HepG2 (cell line): Measurements from ENCODE around the gene RNASE8. TPM values are rescaled to one million over a fixed set of nuclear protein-coding genes. Genes with fewer than 3 reads are reported as not detected.

Experiments used
- BHLHE40 ChIP-seq: IDR thresholded peaks from 2 replicates; pipeline ENCODE4 v1.6.1; 2011; ENCODE audit warnings: low read length, improper control_type of control experiment
- CREM ChIP-seq, 2 experiments: sonication (generic) in 1 of 2; formaldehyde crosslinking in 1 of 2; IDR thresholded peaks; 2 replicates each; pipeline versions ENCODE4 v1.4.0 to v1.6.1; 2016 to 2020; ENCODE audit warnings: antibody characterized with exemption in 1 of 2, mild to moderate bottlenecking in 1 of 2, missing genetic modification reagents in 1 of 2
- EEA1 ChIP-seq: sonication (generic); formaldehyde crosslinking; IDR thresholded peaks from 2 replicates; pipeline ENCODE4 v1.5.1; 2020; ENCODE audit warnings: mild to moderate bottlenecking, missing genetic modification reagents, borderline replicate concordance
- FOSL2 ChIP-seq: sonication (generic); formaldehyde crosslinking; IDR thresholded peaks from 2 replicates; pipeline ENCODE4 v1.4.0; 2020; ENCODE audit warnings: missing genetic modification reagents
- HNF4G ChIP-seq, 2 experiments: sonication (generic) in 1 of 2; formaldehyde crosslinking in 1 of 2; IDR thresholded peaks; 2 replicates each; pipeline versions ENCODE4 v1.4.0 to v1.6.1; 2011 to 2020; ENCODE audit warnings: borderline replicate concordance in 2 of 2, low read depth in 2 of 2, mild to moderate bottlenecking in 2 of 2, low read length in 1 of 2, missing genetic modification reagents in 1 of 2, moderate library complexity in 1 of 2
- KLF12 ChIP-seq: sonication (generic); formaldehyde crosslinking; IDR thresholded peaks from 2 replicates; pipeline ENCODE4 v1.4.0; 2020; ENCODE audit warnings: missing genetic modification reagents, borderline replicate concordance
- MAFF ChIP-seq: IDR thresholded peaks from 2 replicates; pipeline ENCODE4 v1.6.1; 2011; ENCODE audit warnings: low read depth, low read length, improper control_type of control experiment
- NFYC ChIP-seq: IDR thresholded peaks from 2 replicates; pipeline ENCODE4 v1.6.1; 2016; ENCODE audit warnings: missing genetic modification reagents, missing compliant biosample characterization
- NKX3-1 ChIP-seq: sonication (generic); formaldehyde crosslinking; IDR thresholded peaks from 2 replicates; pipeline ENCODE4 v1.5.0; 2020; ENCODE audit warnings: missing genetic modification reagents
- POLR2G ChIP-seq: fragments of 200-400 bp; formaldehyde crosslinking; IDR thresholded peaks from 2 replicates; pipeline ENCODE4 v1.6.1; 2018; ENCODE audit warnings: mild to moderate bottlenecking, low read depth, low read length, moderate library complexity
- RBAK ChIP-seq: sonication (generic); formaldehyde crosslinking; IDR thresholded peaks from 2 replicates; pipeline ENCODE4 v1.5.1; 2020; ENCODE audit warnings: mild to moderate bottlenecking, missing genetic modification reagents
- SP4 ChIP-seq: sonication (generic); formaldehyde crosslinking; IDR thresholded peaks from 2 replicates; pipeline ENCODE4 v1.8.1; 2023; ENCODE audit warnings: mild to moderate bottlenecking, missing genetic modification reagents
- SP5 ChIP-seq: IDR thresholded peaks from 2 replicates; pipeline ENCODE4 v1.6.1; 2016; ENCODE audit warnings: low read depth, borderline replicate concordance
- ZNF121 ChIP-seq: sonication (generic); formaldehyde crosslinking; IDR thresholded peaks from 2 replicates; pipeline ENCODE4 v1.5.0; 2020; ENCODE audit warnings: mild to moderate bottlenecking, missing genetic modification reagents
- ZNF496 ChIP-seq: sonication (generic); formaldehyde crosslinking; IDR thresholded peaks from 2 replicates; pipeline ENCODE4 v1.8.1; 2023; ENCODE audit warnings: mild to moderate bottlenecking, moderate library complexity, missing genetic modification reagents; ENCODE audit not compliant: insufficient replicate concordance
- ZNF543 ChIP-seq: sonication (generic); formaldehyde crosslinking; IDR thresholded peaks from 2 replicates; pipeline ENCODE4 v1.4.0; 2020; ENCODE audit warnings: mild to moderate bottlenecking, missing genetic modification reagents
- ZNF619 ChIP-seq: sonication (generic); formaldehyde crosslinking; IDR thresholded peaks from 2 replicates; pipeline ENCODE4 v1.4.0; 2020; ENCODE audit warnings: mild to moderate bottlenecking, missing genetic modification reagents
- ZNF891 ChIP-seq: sonication (generic); formaldehyde crosslinking; IDR thresholded peaks from 2 replicates; pipeline ENCODE4 v1.5.0; 2020; ENCODE audit warnings: mild to moderate bottlenecking, missing genetic modification reagents
- polyA plus RNA-seq, 8 experiments: library from polyadenylated mRNA; depleted of rRNA in 3 of 8; stranded (reverse) in 7 of 8; unstranded in 1 of 8; fragments of >200 nt; fragmentation: Illumina TruSeq in 4 of 8; extraction: Trizol in 4 of 8; gene quantifications; 2 replicates each; pipeline versions ENCODE4 v1.2.1 to v1.2.3, GENCODE V29; 2011 to 2016; ENCODE audit warnings: low read depth in 4 of 8, missing spikeins in 1 of 8, mixed read lengths in 1 of 8; ENCODE audit not compliant: insufficient read depth in 1 of 8
- total RNA-seq, 5 experiments: library from RNA; depleted of rRNA; stranded (reverse); fragments of >200 nt; fragmentation: Illumina TruSeq; extraction: Trizol; gene quantifications; 2 replicates each; pipeline ENCODE4 v1.2.3, GENCODE V29; 2016; ENCODE audit warnings: low read depth in 1 of 5
- TF ChIP-seq, protein P1 (sequence below): sonication (generic); formaldehyde crosslinking; IDR thresholded peaks from 2 replicates; pipeline ENCODE4 v1.5.0; 2020; ENCODE audit warnings: mild to moderate bottlenecking, missing genetic modification reagents
- TF ChIP-seq, protein P2 (sequence below): sonication (generic); formaldehyde crosslinking; IDR thresholded peaks from 2 replicates; pipeline ENCODE4 v1.4.0; 2020; ENCODE audit warnings: mild to moderate bottlenecking, low read depth, missing genetic modification reagents
- TF ChIP-seq, protein P3 (sequence below): sonication (generic); formaldehyde crosslinking; conservative IDR thresholded peaks from 2 replicates; pipeline ENCODE4 v1.8.0; 2022; ENCODE audit warnings: mild to moderate bottlenecking, moderate library complexity, missing genetic modification reagents
- TF ChIP-seq, protein P4 (sequence below): sonication (generic); formaldehyde crosslinking; IDR thresholded peaks from 2 replicates; pipeline ENCODE4 v1.8.0; 2023; ENCODE audit warnings: mild to moderate bottlenecking, missing genetic modification reagents
- TF ChIP-seq, protein P5 (sequence below): sonication (generic); formaldehyde crosslinking; IDR thresholded peaks from 2 replicates; pipeline ENCODE4 v1.8.0; 2022; ENCODE audit warnings: mild to moderate bottlenecking, missing genetic modification reagents

RNASE8 gene
- total and polyA plus RNA-seq, 2 of the 13 experiments (the other 11 are each of a cell fraction or from before 2014, with no cell fraction given) = not detected

DNA sequence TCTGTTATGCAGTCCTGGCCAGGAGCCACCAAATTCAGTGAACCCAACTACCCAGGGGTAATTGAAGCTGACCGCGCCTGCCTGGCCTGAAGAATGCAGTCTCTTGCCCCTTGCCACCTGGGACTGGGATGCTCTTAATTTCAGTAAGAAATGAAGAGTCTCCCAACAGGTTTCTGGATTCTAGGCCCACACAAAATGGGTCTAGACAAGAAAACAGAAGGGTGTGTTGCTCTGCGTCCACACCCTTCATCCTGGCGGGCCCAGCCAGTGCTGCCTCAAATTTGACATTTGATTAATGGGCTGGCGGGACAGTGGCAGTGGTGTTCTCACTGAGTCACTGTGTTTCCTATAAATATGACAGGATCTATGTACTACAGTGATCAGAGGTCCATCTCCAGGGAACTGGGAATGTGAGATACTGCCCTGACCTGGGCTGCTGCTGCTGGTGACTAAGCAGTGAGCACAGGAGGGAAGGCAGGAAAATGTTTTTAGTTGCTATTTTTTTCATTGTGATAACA, 49.7 kb downstream of the RNASE8 start (continued):
- TF ChIP-seq NKX3-1 (CRISPR knock-in tag) (peak; percentile 41; the same call in 1 of the 2 replicates), KLF12 (CRISPR knock-in tag) (0 out of 2 replicates have a peak, but pooled peaks have one; percentile 21), SP5 (CRISPR knock-in tag) (no peak), HNF4G (IDR thresholded peaks at IDR 0.05; ENCODE audit: borderline replicate concordance, low read depth, low read length) (no peak), HNF4G (CRISPR knock-in tag; IDR thresholded peaks at IDR 0.05; ENCODE audit: borderline replicate concordance, low read depth) (no peak), BHLHE40 (no peak), ZNF619 (CRISPR knock-in tag) (no peak), FOSL2 (CRISPR knock-in tag) (no peak; the same call in 1 of the 2 replicates), RBAK (CRISPR knock-in tag) (no peak), NFYC (CRISPR knock-in tag) (no peak), ZNF121 (CRISPR knock-in tag) (no peak), ZNF891 (CRISPR knock-in tag) (peak; percentile 93), SP4 (CRISPR knock-in tag) (no peak), CREM (IDR thresholded peaks at IDR 0.05) (no peak), CREM (CRISPR knock-in tag; IDR thresholded peaks at IDR 0.05) (no peak), MAFF (no peak), POLR2G (no peak), ZNF496 (CRISPR knock-in tag) (no peak), EEA1 (CRISPR knock-in tag) (peak; percentile 26; the same call in 1 of the 2 replicates), ZNF543 (no peak)
- TF ChIP-seq, protein P1, sequence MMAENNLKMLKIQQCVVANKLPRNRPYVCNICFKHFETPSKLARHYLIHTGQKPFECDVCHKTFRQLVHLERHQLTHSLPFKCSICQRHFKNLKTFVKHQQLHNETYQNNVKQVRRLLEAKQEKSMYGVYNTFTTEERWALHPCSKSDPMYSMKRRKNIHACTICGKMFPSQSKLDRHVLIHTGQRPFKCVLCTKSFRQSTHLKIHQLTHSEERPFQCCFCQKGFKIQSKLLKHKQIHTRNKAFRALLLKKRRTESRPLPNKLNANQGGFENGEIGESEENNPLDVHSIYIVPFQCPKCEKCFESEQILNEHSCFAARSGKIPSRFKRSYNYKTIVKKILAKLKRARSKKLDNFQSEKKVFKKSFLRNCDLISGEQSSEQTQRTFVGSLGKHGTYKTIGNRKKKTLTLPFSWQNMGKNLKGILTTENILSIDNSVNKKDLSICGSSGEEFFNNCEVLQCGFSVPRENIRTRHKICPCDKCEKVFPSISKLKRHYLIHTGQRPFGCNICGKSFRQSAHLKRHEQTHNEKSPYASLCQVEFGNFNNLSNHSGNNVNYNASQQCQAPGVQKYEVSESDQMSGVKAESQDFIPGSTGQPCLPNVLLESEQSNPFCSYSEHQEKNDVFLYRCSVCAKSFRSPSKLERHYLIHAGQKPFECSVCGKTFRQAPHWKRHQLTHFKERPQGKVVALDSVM (CRISPR knock-in tag) = no peak
- TF ChIP-seq, protein P2, sequence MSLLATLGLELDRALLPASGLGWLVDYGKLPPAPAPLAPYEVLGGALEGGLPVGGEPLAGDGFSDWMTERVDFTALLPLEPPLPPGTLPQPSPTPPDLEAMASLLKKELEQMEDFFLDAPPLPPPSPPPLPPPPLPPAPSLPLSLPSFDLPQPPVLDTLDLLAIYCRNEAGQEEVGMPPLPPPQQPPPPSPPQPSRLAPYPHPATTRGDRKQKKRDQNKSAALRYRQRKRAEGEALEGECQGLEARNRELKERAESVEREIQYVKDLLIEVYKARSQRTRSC (CRISPR knock-in tag) = 0 out of 2 replicates have a peak, but pooled peaks have one; percentile 9
- TF ChIP-seq, protein P3, sequence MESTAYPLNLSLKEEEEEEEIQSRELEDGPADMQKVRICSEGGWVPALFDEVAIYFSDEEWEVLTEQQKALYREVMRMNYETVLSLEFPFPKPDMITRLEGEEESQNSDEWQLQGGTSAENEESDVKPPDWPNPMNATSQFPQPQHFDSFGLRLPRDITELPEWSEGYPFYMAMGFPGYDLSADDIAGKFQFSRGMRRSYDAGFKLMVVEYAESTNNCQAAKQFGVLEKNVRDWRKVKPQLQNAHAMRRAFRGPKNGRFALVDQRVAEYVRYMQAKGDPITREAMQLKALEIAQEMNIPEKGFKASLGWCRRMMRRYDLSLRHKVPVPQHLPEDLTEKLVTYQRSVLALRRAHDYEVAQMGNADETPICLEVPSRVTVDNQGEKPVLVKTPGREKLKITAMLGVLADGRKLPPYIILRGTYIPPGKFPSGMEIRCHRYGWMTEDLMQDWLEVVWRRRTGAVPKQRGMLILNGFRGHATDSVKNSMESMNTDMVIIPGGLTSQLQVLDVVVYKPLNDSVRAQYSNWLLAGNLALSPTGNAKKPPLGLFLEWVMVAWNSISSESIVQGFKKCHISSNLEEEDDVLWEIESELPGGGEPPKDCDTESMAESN = no peak
- TF ChIP-seq, protein P4, sequence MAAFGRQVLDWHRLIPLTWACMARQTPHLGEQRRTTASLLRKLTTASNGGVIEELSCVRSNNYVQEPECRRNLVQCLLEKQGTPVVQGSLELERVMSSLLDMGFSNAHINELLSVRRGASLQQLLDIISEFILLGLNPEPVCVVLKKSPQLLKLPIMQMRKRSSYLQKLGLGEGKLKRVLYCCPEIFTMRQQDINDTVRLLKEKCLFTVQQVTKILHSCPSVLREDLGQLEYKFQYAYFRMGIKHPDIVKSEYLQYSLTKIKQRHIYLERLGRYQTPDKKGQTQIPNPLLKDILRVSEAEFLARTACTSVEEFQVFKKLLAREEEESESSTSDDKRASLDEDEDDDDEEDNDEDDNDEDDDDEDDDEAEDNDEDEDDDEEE (CRISPR knock-in tag) = peak; percentile 53; the same call in 1 of the 2 replicates
- TF ChIP-seq, protein P5, sequence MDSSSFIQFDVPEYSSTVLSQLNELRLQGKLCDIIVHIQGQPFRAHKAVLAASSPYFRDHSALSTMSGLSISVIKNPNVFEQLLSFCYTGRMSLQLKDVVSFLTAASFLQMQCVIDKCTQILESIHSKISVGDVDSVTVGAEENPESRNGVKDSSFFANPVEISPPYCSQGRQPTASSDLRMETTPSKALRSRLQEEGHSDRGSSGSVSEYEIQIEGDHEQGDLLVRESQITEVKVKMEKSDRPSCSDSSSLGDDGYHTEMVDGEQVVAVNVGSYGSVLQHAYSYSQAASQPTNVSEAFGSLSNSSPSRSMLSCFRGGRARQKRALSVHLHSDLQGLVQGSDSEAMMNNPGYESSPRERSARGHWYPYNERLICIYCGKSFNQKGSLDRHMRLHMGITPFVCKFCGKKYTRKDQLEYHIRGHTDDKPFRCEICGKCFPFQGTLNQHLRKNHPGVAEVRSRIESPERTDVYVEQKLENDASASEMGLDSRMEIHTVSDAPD (CRISPR knock-in tag) = no peak
